Endothelial cell of umbilical vein (primary cell): ENCODE measurements around the gene LCN6. TPM values are rescaled to one million over a fixed set of nuclear protein-coding genes. Genes with fewer than 3 reads are reported as not detected.

Experiments
- BruUV-seq: library from RNA; stranded (reverse); fragments of 400-500 nt; replicated peaks from 2 replicates; lab custom pipeline; 2021; lab: Mats Ljungman, UMichigan
- CTCF ChIA-PET: fragments of 300-600, 350-600 bp; sonication (Branson Sonifier 250); formaldehyde crosslinking; loops from one replicate; lab custom pipeline; 2021; ENCODE audit warnings: antibody characterized with exemption, inconsistent platforms; lab: Charles Lee
- POLR2A ChIA-PET: fragments of 300-600, 350-600 bp; sonication (Branson Sonifier 250); formaldehyde crosslinking; loops from one replicate; lab custom pipeline; 2021; ENCODE audit warnings: antibody characterized with exemption, inconsistent platforms; lab: Charles Lee
- DNase-seq: peaks from one replicate; pipeline ENCODE4 v3.0.0-alpha.2; 2011; ENCODE audit warnings: low read depth, low spot score
- FAIRE-seq: peaks from 2 replicates; lab custom pipeline; 2011; peaks lifted over from hg19 to GRCh38; lab: Jason Lieb, UNC
- H2AFZ ChIP-seq: 2 replicates; pipeline ENCODE4 v1.6.0; 2012; ENCODE audit warnings: low read depth, low read length, control low read depth, inconsistent platforms
- H3K27ac ChIP-seq: 2 replicates; pipeline ENCODE4 v1.5.1; 2011; ENCODE audit warnings: low read depth, mild to moderate bottlenecking, control low read depth, low read length, moderate library complexity; ENCODE audit not compliant: insufficient read depth
- H3K27me3 ChIP-seq, 2 experiments: 2 replicates each; pipeline versions ENCODE4 v1.6.0 to v1.6.1; 2011; ENCODE audit warnings: low read length in 2 of 2, mixed read lengths in 1 of 2; ENCODE audit not compliant: control insufficient read depth in 2 of 2, insufficient read depth in 2 of 2
- H3K36me3 ChIP-seq, 2 experiments: 2 replicates in 1 of 2; 3 replicates in 1 of 2; pipeline ENCODE4 v1.5.1; 2011; ENCODE audit warnings: low read length in 2 of 2, mild to moderate bottlenecking in 1 of 2, moderate library complexity in 1 of 2; ENCODE audit not compliant: control insufficient read depth in 2 of 2, insufficient read depth in 2 of 2; ENCODE audit errors: extremely low read depth in 1 of 2
- H3K4me1 ChIP-seq: 3 replicates; pipeline ENCODE4 v1.5.1; 2011; ENCODE audit warnings: mild to moderate bottlenecking, low read length; ENCODE audit not compliant: control insufficient read depth, insufficient read depth; ENCODE audit errors: extremely low read depth
- H3K4me2 ChIP-seq: 2 replicates; pipeline ENCODE4 v1.6.1; 2011; ENCODE audit warnings: low read length, control low read depth, mixed read lengths; ENCODE audit not compliant: insufficient read depth
- H3K4me3 ChIP-seq, 3 experiments: fragments of 200-600 bp in 1 of 3; sonication (generic), shearing (Covaris generic) in 1 of 3; replicated peaks in 1 of 3; 2 replicates each; pipeline ENCODE4 v1.5.1; 2011 to 2016; ENCODE audit warnings: control low read depth in 3 of 3, low read length in 3 of 3, mild to moderate bottlenecking in 2 of 3, inconsistent platforms in 1 of 3, low read depth in 1 of 3, moderate library complexity in 1 of 3; ENCODE audit not compliant: insufficient read depth in 1 of 3
- H3K79me2 ChIP-seq: 2 replicates; pipeline ENCODE4 v1.6.0; 2012; ENCODE audit warnings: low read length, inconsistent platforms; ENCODE audit not compliant: control insufficient read depth, insufficient read depth
- H3K9ac ChIP-seq: replicated peaks from 2 replicates; pipeline ENCODE3; 2011; ENCODE audit warnings: low read length, control low read depth; ENCODE audit not compliant: insufficient read depth; ENCODE audit errors: extremely low read depth
- H3K9me1 ChIP-seq: replicated peaks from 3 replicates; pipeline ENCODE4 v1.6.0; 2011; ENCODE audit warnings: mild to moderate bottlenecking, low read length; ENCODE audit not compliant: control insufficient read depth, insufficient read depth; ENCODE audit errors: extremely low read depth
- H3K9me3 ChIP-seq: replicated peaks from 2 replicates; pipeline ENCODE4 v1.5.1; 2012; ENCODE audit warnings: low read length, inconsistent platforms; ENCODE audit not compliant: control insufficient read depth, insufficient read depth
- H4K20me1 ChIP-seq: replicated peaks from 2 replicates; pipeline ENCODE3; 2011; ENCODE audit warnings: mild to moderate bottlenecking, low read length; ENCODE audit not compliant: control insufficient read depth, insufficient read depth; ENCODE audit errors: extremely low read depth
- EZH2 ChIP-seq: IDR thresholded peaks from 2 replicates; pipeline ENCODE4 v1.6.1; 2012; ENCODE audit warnings: borderline replicate concordance, low read depth, mild to moderate bottlenecking, moderate library complexity, low read length, inconsistent platforms; ENCODE audit not compliant: severe bottlenecking
- FOS ChIP-seq: IDR thresholded peaks from 2 replicates; pipeline ENCODE4 v1.6.1; 2011; ENCODE audit warnings: mild to moderate bottlenecking, low read length, moderate library complexity, borderline replicate concordance; ENCODE audit not compliant: insufficient read depth
- GATA2 ChIP-seq: IDR thresholded peaks from 2 replicates; pipeline ENCODE4 v1.7.0; 2011; ENCODE audit warnings: low read depth, mild to moderate bottlenecking, moderate library complexity, mixed read lengths, low read length; ENCODE audit not compliant: insufficient read length, insufficient read depth
- JUN ChIP-seq: IDR thresholded peaks from 2 replicates; pipeline ENCODE4 v1.6.1; 2011; ENCODE audit warnings: borderline replicate concordance, low read depth; ENCODE audit not compliant: insufficient read length, insufficient read depth
- MYC ChIP-seq: IDR thresholded peaks from one replicate; pipeline ENCODE4 v1.6.1; 2011; ENCODE audit warnings: mild to moderate bottlenecking, low read depth, low read length
- POLR2A ChIP-seq: IDR thresholded peaks from 2 replicates; pipeline ENCODE4 v1.6.1; 2012; ENCODE audit warnings: low read depth, mild to moderate bottlenecking, control low read depth, low read length
- POLR2AphosphoS5 ChIP-seq: IDR thresholded peaks from 2 replicates; pipeline ENCODE4 v1.6.1; 2012; ENCODE audit warnings: low read depth, mild to moderate bottlenecking, control low read depth, low read length, moderate library complexity; ENCODE audit not compliant: insufficient read depth
- dilution Hi-C: fragments of 300-500 bp; cut with MboI; formaldehyde crosslinking; loops from one replicate; pipeline ENCODE4 v1.15.0; 2019; ENCODE audit warnings: low sequenced_read_pairs; ENCODE audit not compliant: extremely low pct_ligation_motif_present
- intact Hi-C: fragments of 100-400 bp; cut with micrococcal nuclease; formaldehyde crosslinking; loops from one replicate; pipeline ENCODE4 v1.10.0; 2022
- polyA plus RNA-seq, 4 experiments: library from polyadenylated mRNA; depleted of rRNA in 3 of 4; stranded (reverse) in 3 of 4; unstranded in 1 of 4; fragments of >200 nt; gene quantifications; 2 replicates each; pipeline versions ENCODE4 v1.2.1 to v1.2.3, GENCODE V29; 2011 to 2012; ENCODE audit warnings: missing spikeins in 1 of 4
- total RNA-seq: library from RNA; stranded (reverse); gene quantifications from 2 replicates; pipeline ENCODE4 v1.2.3, GENCODE V29; 2021
- TF ChIP-seq, protein P1 (sequence below), 2 donors: IDR thresholded peaks; 1 replicate in 1 of 2; 2 replicates in 1 of 2; pipeline ENCODE4 v1.5.1; 2011; ENCODE audit warnings: low read length in 2 of 2, mild to moderate bottlenecking in 2 of 2, moderate library complexity in 2 of 2, control low read depth in 1 of 2, inconsistent platforms in 1 of 2, low read depth in 1 of 2; ENCODE audit not compliant: insufficient read depth in 1 of 2; ENCODE audit errors: extremely low read depth in 1 of 2
- TF ChIP-seq, protein P2 (sequence below): IDR thresholded peaks from 2 replicates; pipeline ENCODE4 v1.6.1; 2011; ENCODE audit not compliant: insufficient read depth, insufficient read length

The LCN6 gene
- total and polyA plus RNA-seq, 2 donors (not counting 3 experiments of a cell fraction or from before 2014, with no cell fraction given), result 0.17 TPM; not detected in 1

DNA sequence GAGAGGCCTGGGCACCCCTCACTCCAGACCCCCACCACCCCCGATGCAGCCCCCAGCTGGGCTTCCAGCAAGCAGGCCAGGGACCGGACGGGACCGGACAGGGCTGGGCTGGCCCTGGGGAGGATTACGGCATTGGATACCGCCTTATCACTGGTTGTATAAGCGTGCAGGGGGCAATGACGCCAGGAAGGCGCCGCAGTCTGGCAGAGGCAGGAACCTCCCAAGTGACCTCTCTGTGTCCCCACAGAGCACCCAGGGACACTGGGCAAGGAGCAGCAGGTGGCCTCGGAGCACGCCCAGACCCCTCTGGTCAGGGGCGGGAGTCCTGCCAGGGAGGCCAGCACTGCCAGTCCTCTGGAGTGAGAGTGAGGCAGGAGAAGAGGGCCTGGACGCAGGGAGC, 16.7 kb upstream of the LCN6 start:
- TF ChIP-seq, protein P1, sequence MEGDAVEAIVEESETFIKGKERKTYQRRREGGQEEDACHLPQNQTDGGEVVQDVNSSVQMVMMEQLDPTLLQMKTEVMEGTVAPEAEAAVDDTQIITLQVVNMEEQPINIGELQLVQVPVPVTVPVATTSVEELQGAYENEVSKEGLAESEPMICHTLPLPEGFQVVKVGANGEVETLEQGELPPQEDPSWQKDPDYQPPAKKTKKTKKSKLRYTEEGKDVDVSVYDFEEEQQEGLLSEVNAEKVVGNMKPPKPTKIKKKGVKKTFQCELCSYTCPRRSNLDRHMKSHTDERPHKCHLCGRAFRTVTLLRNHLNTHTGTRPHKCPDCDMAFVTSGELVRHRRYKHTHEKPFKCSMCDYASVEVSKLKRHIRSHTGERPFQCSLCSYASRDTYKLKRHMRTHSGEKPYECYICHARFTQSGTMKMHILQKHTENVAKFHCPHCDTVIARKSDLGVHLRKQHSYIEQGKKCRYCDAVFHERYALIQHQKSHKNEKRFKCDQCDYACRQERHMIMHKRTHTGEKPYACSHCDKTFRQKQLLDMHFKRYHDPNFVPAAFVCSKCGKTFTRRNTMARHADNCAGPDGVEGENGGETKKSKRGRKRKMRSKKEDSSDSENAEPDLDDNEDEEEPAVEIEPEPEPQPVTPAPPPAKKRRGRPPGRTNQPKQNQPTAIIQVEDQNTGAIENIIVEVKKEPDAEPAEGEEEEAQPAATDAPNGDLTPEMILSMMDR (IDR thresholded peaks at IDR 0.05; ENCODE audit: extremely low read depth in 1 of 2, insufficient read depth in 1 of 2, low read depth in 1 of 2, low read length in 2 of 2), result no peak
- no peak for TF ChIP-seq GATA2
- TF ChIP-seq JUN, result no peak
- no peak for TF ChIP-seq EZH2
- no peaks in the 10 kb centered on the region for H3K79me2 ChIP-seq
- no peak for FAIRE-seq
- no peaks in the 10 kb centered on the region for H3K4me1 ChIP-seq
- H3K9me3 ChIP-seq, result no peaks in the 10 kb centered on the region
- H3K4me2 ChIP-seq, result no peak overlapping the region
- H2AFZ ChIP-seq, result no peak overlapping the region
- POLR2A ChIA-PET, result no interaction called here
- dilution Hi-C loops (no loop called here), intact Hi-C loops (no loop called here)
- no TSS peak for BruUV-seq
- CTCF ChIA-PET, result no interaction called here
- no peaks in the 10 kb centered on the region for H4K20me1 ChIP-seq
- H3K9me1 ChIP-seq, result no peaks in the 10 kb centered on the region
- H3K27ac ChIP-seq, result no peak overlapping the region
- H3K9ac ChIP-seq, result no peak overlapping the region
- no peaks in the 10 kb centered on the region for H3K36me3 ChIP-seq
- H3K4me3 ChIP-seq, result no peak overlapping the region
- no peaks in the 10 kb centered on the region for H3K27me3 ChIP-seq
- no peak for DNase-seq

DNA sequence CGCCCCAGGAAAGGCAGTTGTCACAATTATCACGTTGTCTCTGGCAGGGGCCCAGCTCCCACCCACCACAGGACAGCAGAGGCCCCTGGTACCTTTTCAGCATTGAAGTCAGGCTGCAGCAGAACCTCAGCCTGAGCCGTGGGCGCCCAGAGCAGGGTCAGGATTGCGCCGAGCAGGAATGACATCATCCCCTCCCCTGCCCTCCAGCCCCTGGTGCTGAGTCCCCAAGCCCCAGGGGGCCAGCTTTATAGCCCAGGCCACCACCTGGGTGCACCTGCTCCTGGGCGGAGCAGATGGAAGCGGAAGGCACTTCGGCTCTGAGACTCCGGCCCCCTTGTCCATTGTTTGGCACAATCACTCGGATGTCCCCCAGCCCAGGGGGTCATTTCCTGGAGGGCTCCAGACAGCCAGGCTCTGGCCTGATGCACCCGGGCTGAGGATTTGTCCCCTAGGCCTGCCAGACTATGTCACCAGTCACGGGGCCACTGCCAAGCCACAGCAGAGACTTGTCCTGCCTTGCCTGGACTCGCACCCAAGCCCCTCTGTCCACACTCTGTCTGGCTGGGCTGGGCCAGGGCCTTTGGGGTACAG, 16.1 kb upstream of the LCN6 start, which contains the start of gene LCN15:
TSS of gene LCN15 (minus strand) at position 218 of the 591 bp plus-strand sequence. CDS start at position 188, 30 bp downstream.
- FAIRE-seq (no peak), DNase-seq (no peak)
- Histone ChIP-seq H2AFZ (no peak within 1 kb of the TSS), H4K20me1 (no peaks in the 10 kb centered on the region), H3K4me3 (no peak within 1 kb of the TSS), H3K36me3 (no peaks in the 10 kb centered on the region), H3K27me3 (no peaks in the 10 kb centered on the region), H3K9me1 (no peaks in the 10 kb centered on the region), H3K79me2 (no peaks in the 10 kb centered on the region), H3K4me2 (no peak within 1 kb of the TSS), H3K9ac (no peak within 1 kb of the TSS), H3K27ac (no peak within 1 kb of the TSS), H3K9me3 (no peaks in the 10 kb centered on the region), H3K4me1 (no peaks in the 10 kb centered on the region)
- ChIA-PET POLR2A (no interaction called here), CTCF (interaction anchor here (1.8 kb wide), 1 partner anchor 14 kb away, joined by 4 read pairs; no protein-coding TSS in a partner anchor)
- no TSS peak for BruUV-seq
- intact Hi-C loops (no loop called here), dilution Hi-C loops (no loop called here)
- no peak for TF ChIP-seq GATA2
- TF ChIP-seq FOS, result no peak
- no peak for TF ChIP-seq MYC
- TF ChIP-seq, protein P1 (IDR thresholded peaks at IDR 0.05; ENCODE audit: extremely low read depth in 1 of 2, insufficient read depth in 1 of 2, low read depth in 1 of 2, low read length in 2 of 2), result no peak
- TF ChIP-seq EZH2, result no peak
- no peak for TF ChIP-seq POLR2AphosphoS5
- no peak for TF ChIP-seq POLR2A
- TF ChIP-seq, protein P2, sequence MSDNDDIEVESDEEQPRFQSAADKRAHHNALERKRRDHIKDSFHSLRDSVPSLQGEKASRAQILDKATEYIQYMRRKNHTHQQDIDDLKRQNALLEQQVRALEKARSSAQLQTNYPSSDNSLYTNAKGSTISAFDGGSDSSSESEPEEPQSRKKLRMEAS, result no peak
- TF ChIP-seq JUN, result no peak
